NCI-H2029 (cell line): ENCODE data around the gene PEAR1.
A peak's percentile ranks its signal among the peaks of the same experiment; 100 is the strongest.
"Not testable (repeated sequence)": the region's sequence is repeated elsewhere in the genome, so short reads cannot be mapped to it uniquely, and the experiment has no call there.

Experiments used
- DNase-seq: peaks from one replicate; lab custom pipeline; 2025; lab: John Stamatoyannopoulos, UW

Gene PEAR1

DNA sequence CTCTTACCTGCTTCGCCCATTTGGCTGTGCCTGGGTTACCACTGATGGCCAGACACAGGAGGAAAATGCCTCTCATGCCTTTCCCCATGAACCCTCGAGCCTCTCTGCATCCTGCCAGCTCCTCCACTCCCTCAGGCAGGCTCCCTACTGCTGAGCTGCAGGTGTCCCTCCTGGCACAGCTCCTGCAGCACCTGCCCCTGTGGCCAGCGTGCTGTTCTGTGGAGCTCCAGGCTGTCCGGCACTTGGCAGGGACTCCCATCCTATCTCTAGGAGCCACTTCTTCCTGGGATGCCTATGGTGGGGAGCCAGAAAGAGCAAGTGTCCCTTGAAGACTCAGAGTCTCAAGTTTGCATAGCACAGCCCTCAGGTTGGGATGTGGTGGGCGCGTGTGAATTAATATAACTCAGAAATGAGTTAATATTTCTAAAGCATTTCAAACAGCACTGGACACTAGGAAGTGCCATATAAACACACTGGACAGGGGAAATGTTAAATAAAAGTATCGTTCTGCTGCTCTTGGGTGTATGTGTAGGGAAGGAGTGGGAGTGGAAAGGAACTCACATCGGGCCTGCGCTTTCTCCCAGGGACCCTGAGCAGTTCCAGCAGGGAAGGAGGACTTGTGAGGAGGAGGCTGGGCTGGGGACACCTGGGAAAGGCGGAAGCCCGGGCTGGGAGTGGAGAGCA is 29.6 kb downstream of the PEAR1 start:
- peak; percentile 75 for DNase-seq

- DNase-seq, result no peak
These were observed 30.4 kb downstream of the PEAR1 start for GRCh38 chr1:156923670-156924477.

DNA sequence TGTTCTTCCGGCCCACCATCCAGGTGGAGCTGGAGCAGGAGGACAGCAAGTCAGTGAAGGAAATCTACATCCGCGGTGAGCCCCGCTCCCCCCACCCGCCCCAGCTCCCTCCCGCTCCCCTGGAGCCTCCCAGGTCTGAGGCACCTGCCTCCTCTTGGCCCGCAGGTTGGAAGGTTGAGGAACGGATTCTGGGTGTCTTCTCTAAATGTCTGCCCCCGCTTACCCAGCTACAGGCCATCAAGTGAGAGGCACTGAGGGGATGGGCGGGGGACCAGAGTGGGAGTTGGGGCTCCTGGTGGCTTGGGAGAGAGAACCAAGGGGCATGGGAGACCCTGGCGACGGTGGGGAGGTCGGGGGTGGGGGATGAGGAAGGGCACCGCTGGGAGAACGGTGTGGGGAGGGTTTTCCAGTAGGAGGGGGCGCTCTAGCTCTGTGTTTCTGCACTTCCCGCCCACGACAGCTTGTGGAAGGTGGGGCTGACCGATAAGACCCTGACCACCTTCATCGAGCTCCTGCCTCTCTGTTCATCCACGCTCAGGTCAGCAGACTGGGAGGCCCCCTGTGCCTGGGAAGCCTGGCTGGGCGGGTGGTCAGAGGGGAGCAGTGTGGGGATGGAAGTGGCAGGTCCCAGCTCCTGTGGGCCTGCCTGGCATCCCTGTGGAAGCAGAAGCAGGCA is 31.1 kb downstream of the PEAR1 start:
- no peak for DNase-seq

- no peak for DNase-seq
These were observed 31.9 kb downstream of the PEAR1 start for GRCh38 chr1:156925154-156926010.

DNA sequence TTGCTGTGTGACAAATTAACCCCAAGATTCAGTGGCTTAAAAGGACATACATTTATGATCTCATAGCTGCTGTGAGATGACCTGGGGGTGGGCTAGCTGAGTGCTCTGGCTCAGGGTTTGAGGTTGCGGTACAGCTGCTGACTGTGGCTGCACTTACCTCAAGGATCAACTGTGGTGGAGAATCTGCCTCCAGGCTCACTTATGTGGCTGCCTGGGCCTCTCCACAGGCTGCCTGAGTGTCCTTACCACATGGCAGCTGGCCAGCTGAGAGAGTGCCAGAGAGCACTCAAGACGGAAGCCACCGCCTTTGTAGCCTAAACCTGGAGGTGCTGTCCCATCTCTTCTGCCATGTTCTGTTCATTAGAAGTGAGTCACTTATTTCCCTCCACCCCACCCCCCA is 32.7 kb downstream of the PEAR1 start:
- DNase-seq, result peak; percentile 86

DNA sequence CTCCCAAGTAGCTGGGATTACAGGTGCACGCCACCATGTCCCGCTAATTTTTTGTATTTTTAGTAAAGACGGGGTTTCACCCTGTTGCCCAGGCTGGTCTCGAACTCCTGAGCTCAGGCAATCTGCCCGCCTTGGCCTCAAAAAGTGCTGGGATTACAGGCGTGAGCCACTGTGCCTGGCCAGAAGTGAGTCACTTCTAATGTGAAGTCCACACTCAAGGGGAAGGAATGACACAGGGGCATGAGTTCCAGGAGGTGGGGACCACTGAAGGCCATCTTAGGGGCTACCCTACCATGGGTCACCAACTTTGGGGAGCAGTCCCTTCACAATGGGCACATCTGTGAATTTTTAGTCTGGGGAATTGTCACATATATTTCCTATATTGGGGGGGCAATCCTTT is 33.2 kb downstream of the PEAR1 start:
- not testable (repeated sequence) for DNase-seq

DNA sequence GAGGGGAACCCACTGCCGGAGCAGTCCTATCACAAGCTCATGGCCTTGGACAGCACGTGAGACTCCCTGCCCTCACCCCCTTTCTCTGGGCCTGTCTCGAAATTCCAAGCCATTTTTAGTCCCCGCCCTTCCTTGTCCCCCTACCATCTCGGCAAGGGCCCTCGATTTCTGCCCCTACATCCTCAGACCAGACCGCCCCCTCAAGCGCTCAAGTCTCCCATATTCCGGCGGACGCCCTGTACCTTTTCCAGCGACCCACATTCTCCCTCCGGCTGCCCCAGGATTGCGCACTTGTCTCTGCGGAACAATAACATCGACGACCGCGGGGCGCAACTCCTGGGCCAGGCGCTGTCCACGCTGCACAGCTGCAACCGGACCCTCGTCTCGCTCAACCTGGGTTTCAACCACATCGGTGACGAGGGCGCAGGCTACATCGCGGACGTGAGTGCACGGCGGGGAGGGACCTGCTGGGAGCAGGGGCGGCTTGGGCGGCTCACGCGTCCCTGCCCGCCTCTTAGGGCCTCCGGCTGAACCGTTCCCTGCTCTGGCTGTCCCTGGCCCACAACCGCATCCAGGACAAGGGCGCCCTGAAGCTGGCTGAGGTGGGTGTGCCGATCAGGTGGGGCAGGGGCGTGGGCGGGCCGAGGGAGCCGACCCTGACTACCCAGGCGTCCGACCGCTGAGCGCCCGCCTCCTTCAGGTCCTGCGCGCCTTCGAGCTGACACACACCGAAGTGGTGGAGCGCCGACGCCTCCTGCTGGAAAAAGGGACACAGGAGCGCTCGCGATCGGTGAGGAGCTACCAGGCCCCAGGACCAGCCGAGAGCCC is 33.9 kb downstream of the PEAR1 start:
- DNase-seq, result peak; percentile 73

GRCh38 chr1:156928043-156928602 is 34.6 kb downstream of the PEAR1 start:
- DNase-seq, result no peak

DNA sequence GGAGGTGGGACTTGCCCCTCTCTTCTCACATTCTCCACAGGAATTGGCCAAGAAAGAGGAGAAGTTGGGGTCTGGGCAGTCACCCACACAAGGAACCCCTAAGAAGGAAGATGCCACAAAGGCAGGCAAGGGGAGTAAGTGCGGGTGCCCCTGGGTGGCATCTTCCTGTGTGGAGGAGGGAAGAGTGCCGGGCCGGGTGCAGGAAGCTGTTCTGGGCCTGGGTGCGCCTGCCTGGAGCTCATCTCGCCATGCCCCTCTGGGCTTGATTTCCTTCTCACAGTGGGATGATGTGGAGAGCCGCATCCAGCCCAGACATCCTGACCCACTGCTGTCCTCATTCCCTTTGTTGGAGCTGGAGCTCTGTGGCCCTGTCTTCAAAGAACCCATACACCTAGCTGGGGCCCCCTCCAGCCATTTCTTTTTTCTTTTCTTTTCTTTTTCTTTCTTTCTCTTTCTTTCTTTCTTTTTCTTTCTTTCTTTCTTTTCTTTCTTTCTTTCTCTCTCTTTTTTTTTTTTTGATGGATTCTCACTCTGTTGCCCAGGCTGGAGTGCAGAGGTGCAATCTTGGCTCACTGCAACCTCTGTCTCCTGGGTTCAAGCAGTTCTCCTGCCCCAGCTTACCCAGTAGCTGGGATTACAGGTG is 36.2 kb downstream of the PEAR1 start:
- DNase-seq, result no peak

- DNase-seq, result no peak
These were observed 37.0 kb downstream of the PEAR1 start for GRCh38 chr1:156930483-156930882.

DNA sequence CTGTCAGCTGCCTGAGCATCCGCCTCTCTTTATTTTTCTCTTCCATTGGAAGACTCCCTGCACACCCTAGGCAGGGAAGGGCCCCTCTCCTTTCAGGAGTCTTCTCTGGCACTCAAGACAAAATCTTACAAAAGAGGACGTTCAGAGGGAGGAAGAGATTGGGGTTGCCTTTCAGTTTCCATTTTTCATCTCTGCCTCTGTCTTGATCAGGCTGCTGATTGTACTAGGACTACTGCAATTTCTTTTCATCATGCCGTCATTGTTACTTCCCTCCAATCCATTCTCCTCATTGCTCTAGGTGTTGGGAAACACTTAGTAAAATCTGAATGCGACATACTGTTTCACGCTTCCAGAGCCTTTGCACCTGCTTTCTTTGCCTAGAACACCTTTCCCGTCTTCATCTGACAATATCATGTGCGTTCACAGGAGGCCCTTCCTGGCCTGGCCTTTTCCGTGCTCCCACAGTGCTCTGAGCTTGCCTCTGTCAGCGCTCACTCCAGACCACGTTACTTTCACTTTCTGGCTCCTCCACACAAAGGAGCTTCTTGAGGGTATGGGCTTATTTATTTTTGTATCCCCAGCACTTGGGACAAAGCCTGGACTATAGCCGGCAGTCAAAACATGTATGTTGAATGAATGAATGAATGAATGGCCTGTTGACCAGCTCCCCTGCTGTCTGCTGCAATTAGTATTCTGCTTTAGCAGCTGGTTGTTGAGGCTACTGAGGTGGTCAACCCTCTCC is 37.9 kb downstream of the PEAR1 start:
- no peak for DNase-seq

- no peak for DNase-seq
These were observed 38.6 kb downstream of the PEAR1 start for GRCh38 chr1:156931974-156932710.

GRCh38 chr1:156933136-156933535 is 39.6 kb downstream of the PEAR1 start:
- DNase-seq, result no peak

GRCh38 chr1:156935505-156936128 is 42.1 kb downstream of the PEAR1 start:
- DNase-seq, result no peak

GRCh38 chr1:156936191-156936590 is 42.7 kb downstream of the PEAR1 start:
- no peak for DNase-seq

DNA sequence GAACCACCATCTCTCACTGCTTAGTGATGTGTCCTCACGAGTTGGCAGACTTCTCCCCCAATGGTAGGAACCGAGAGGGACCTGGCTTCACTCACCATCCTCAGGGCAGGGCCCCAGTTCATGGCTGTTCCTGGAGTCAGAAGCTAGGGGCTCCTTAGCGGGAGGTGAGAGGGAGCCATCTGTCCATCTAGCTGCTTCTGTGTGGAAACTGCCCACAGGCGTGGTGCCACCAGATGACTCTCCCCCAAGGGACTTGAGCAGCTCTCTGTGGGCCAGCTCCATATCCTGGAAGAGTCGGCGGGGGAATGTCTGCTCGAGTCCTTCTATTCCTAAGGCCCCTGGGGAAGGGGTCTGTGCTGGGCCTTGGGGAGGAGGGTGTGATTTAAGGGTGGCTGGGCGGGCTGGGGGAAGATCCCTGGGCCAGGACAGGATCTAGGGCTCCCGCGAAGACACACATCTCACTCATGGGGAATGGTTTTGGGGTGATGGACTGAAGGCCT is 43.3 kb downstream of the PEAR1 start:
- no peak for DNase-seq

- no peak for DNase-seq
These were observed 44.4 kb downstream of the PEAR1 start for GRCh38 chr1:156937883-156938282.

- no peak for DNase-seq
These were observed 45.3 kb downstream of the PEAR1 start for GRCh38 chr1:156938813-156939212.
